Endothelial cell of umbilical vein (primary cell): ENCODE measurements around the gene COL6A2. TPM values are rescaled to one million over a fixed set of nuclear protein-coding genes. Genes with fewer than 3 reads are reported as not detected.

ENCODE experiments used
- BruUV-seq: library from RNA; stranded (reverse); fragments of 400-500 nt; replicated peaks from 2 replicates; lab custom pipeline; 2021; lab: Mats Ljungman, UMichigan
- CTCF ChIA-PET: fragments of 300-600, 350-600 bp; sonication (Branson Sonifier 250); formaldehyde crosslinking; loops from one replicate; lab custom pipeline; 2021; ENCODE audit warnings: antibody characterized with exemption, inconsistent platforms; lab: Charles Lee
- POLR2A ChIA-PET: fragments of 300-600, 350-600 bp; sonication (Branson Sonifier 250); formaldehyde crosslinking; loops from one replicate; lab custom pipeline; 2021; ENCODE audit warnings: antibody characterized with exemption, inconsistent platforms; lab: Charles Lee
- DNase-seq: peaks from one replicate; pipeline ENCODE4 v3.0.0-alpha.2; 2011; ENCODE audit warnings: low read depth, low spot score
- FAIRE-seq: peaks from 2 replicates; lab custom pipeline; 2011; peaks lifted over from hg19 to GRCh38; lab: Jason Lieb, UNC
- H2AFZ ChIP-seq: 2 replicates; pipeline ENCODE4 v1.6.0; 2012; ENCODE audit warnings: low read depth, low read length, control low read depth, inconsistent platforms
- H3K27ac ChIP-seq: 2 replicates; pipeline ENCODE4 v1.5.1; 2011; ENCODE audit warnings: low read depth, mild to moderate bottlenecking, control low read depth, low read length, moderate library complexity; ENCODE audit not compliant: insufficient read depth
- H3K27me3 ChIP-seq, 2 experiments: 2 replicates each; pipeline versions ENCODE4 v1.6.0 to v1.6.1; 2011; ENCODE audit warnings: low read length in 2 of 2, mixed read lengths in 1 of 2; ENCODE audit not compliant: control insufficient read depth in 2 of 2, insufficient read depth in 2 of 2
- H3K36me3 ChIP-seq, 2 experiments: 2 replicates in 1 of 2; 3 replicates in 1 of 2; pipeline ENCODE4 v1.5.1; 2011; ENCODE audit warnings: low read length in 2 of 2, mild to moderate bottlenecking in 1 of 2, moderate library complexity in 1 of 2; ENCODE audit not compliant: control insufficient read depth in 2 of 2, insufficient read depth in 2 of 2; ENCODE audit errors: extremely low read depth in 1 of 2
- H3K4me1 ChIP-seq: 3 replicates; pipeline ENCODE4 v1.5.1; 2011; ENCODE audit warnings: mild to moderate bottlenecking, low read length; ENCODE audit not compliant: control insufficient read depth, insufficient read depth; ENCODE audit errors: extremely low read depth
- H3K4me2 ChIP-seq: 2 replicates; pipeline ENCODE4 v1.6.1; 2011; ENCODE audit warnings: low read length, control low read depth, mixed read lengths; ENCODE audit not compliant: insufficient read depth
- H3K4me3 ChIP-seq, 3 experiments: fragments of 200-600 bp in 1 of 3; sonication (generic), shearing (Covaris generic) in 1 of 3; replicated peaks in 1 of 3; 2 replicates each; pipeline ENCODE4 v1.5.1; 2011 to 2016; ENCODE audit warnings: control low read depth in 3 of 3, low read length in 3 of 3, mild to moderate bottlenecking in 2 of 3, inconsistent platforms in 1 of 3, low read depth in 1 of 3, moderate library complexity in 1 of 3; ENCODE audit not compliant: insufficient read depth in 1 of 3
- H3K79me2 ChIP-seq: 2 replicates; pipeline ENCODE4 v1.6.0; 2012; ENCODE audit warnings: low read length, inconsistent platforms; ENCODE audit not compliant: control insufficient read depth, insufficient read depth
- H3K9ac ChIP-seq: replicated peaks from 2 replicates; pipeline ENCODE3; 2011; ENCODE audit warnings: low read length, control low read depth; ENCODE audit not compliant: insufficient read depth; ENCODE audit errors: extremely low read depth
- H3K9me1 ChIP-seq: replicated peaks from 3 replicates; pipeline ENCODE4 v1.6.0; 2011; ENCODE audit warnings: mild to moderate bottlenecking, low read length; ENCODE audit not compliant: control insufficient read depth, insufficient read depth; ENCODE audit errors: extremely low read depth
- H3K9me3 ChIP-seq: replicated peaks from 2 replicates; pipeline ENCODE4 v1.5.1; 2012; ENCODE audit warnings: low read length, inconsistent platforms; ENCODE audit not compliant: control insufficient read depth, insufficient read depth
- H4K20me1 ChIP-seq: replicated peaks from 2 replicates; pipeline ENCODE3; 2011; ENCODE audit warnings: mild to moderate bottlenecking, low read length; ENCODE audit not compliant: control insufficient read depth, insufficient read depth; ENCODE audit errors: extremely low read depth
- EZH2 ChIP-seq: IDR thresholded peaks from 2 replicates; pipeline ENCODE4 v1.6.1; 2012; ENCODE audit warnings: borderline replicate concordance, low read depth, mild to moderate bottlenecking, moderate library complexity, low read length, inconsistent platforms; ENCODE audit not compliant: severe bottlenecking
- FOS ChIP-seq: IDR thresholded peaks from 2 replicates; pipeline ENCODE4 v1.6.1; 2011; ENCODE audit warnings: mild to moderate bottlenecking, low read length, moderate library complexity, borderline replicate concordance; ENCODE audit not compliant: insufficient read depth
- GATA2 ChIP-seq: IDR thresholded peaks from 2 replicates; pipeline ENCODE4 v1.7.0; 2011; ENCODE audit warnings: low read depth, mild to moderate bottlenecking, moderate library complexity, mixed read lengths, low read length; ENCODE audit not compliant: insufficient read length, insufficient read depth
- JUN ChIP-seq: IDR thresholded peaks from 2 replicates; pipeline ENCODE4 v1.6.1; 2011; ENCODE audit warnings: borderline replicate concordance, low read depth; ENCODE audit not compliant: insufficient read length, insufficient read depth
- MYC ChIP-seq: IDR thresholded peaks from one replicate; pipeline ENCODE4 v1.6.1; 2011; ENCODE audit warnings: mild to moderate bottlenecking, low read depth, low read length
- POLR2A ChIP-seq: IDR thresholded peaks from 2 replicates; pipeline ENCODE4 v1.6.1; 2012; ENCODE audit warnings: low read depth, mild to moderate bottlenecking, control low read depth, low read length
- POLR2AphosphoS5 ChIP-seq: IDR thresholded peaks from 2 replicates; pipeline ENCODE4 v1.6.1; 2012; ENCODE audit warnings: low read depth, mild to moderate bottlenecking, control low read depth, low read length, moderate library complexity; ENCODE audit not compliant: insufficient read depth
- dilution Hi-C: fragments of 300-500 bp; cut with MboI; formaldehyde crosslinking; loops from one replicate; pipeline ENCODE4 v1.15.0; 2019; ENCODE audit warnings: low sequenced_read_pairs; ENCODE audit not compliant: extremely low pct_ligation_motif_present
- intact Hi-C: fragments of 100-400 bp; cut with micrococcal nuclease; formaldehyde crosslinking; loops from one replicate; pipeline ENCODE4 v1.10.0; 2022
- polyA plus RNA-seq, 4 experiments: library from polyadenylated mRNA; depleted of rRNA in 3 of 4; stranded (reverse) in 3 of 4; unstranded in 1 of 4; fragments of >200 nt; gene quantifications; 2 replicates each; pipeline versions ENCODE4 v1.2.1 to v1.2.3, GENCODE V29; 2011 to 2012; ENCODE audit warnings: missing spikeins in 1 of 4
- total RNA-seq: library from RNA; stranded (reverse); gene quantifications from 2 replicates; pipeline ENCODE4 v1.2.3, GENCODE V29; 2021

Gene COL6A2
- total and polyA plus RNA-seq, 2 donors (not counting 3 experiments of a cell fraction or from before 2014, with no cell fraction given): 3.4 to 6.1 TPM

DNA sequence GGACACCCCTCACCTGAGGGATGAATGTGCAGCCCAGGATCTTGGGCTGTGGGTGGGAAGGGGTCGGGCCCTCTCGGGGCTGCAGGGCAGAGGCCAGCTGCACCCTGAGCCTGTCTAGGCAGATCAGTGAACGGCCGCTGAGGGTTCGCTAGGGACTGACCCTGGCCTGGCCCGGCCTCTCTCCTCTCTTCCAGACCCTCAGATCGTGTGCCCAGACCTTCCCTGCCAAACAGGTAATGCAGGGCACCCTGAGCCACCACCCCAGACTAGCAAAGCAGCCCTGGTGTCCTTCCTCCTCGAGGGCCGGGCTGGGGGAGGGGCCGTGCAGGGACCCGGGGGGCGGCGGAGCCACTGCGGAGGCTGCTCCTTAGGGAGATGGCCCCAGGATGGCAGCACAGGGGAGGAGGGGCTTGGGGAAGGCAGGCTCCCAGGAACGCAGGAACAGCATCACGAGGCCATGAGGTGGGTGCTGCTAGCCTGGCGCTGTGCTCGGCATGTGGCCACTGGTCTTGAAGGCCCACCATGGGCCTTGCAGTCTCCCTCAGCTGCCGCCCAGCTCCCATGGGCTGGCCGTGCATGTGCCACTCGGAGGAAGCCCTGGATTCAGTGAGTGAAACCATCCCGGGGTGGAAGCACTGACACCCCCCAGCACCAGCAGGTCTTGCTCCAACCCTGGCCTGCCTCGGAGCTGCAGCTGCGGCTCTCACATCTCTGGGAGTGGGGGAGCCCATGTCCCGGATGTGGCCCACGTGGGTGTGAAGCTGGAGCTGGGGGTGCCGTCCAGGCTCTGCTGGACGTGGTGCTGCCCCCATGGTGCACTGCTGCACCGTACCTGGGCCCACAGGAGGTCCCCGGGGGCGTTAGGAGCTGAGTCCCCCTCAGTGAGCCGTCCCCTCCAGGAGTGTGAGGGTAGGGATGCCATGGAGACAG, 28.7 kb downstream of the COL6A2 start:
- H3K9ac ChIP-seq: no peak overlapping the region
- H2AFZ ChIP-seq: no peak overlapping the region
- no peaks in the 10 kb centered on the region for H3K27me3 ChIP-seq
- no peak overlapping the region for H3K4me2 ChIP-seq
- intact Hi-C loops: no loop called here
- no peaks in the 10 kb centered on the region for H3K79me2 ChIP-seq
- H4K20me1 ChIP-seq: no peaks in the 10 kb centered on the region
- BruUV-seq: no TSS peak
- no peak for DNase-seq
- dilution Hi-C loops: no loop called here
- CTCF ChIA-PET: interaction anchor here (0.7 kb wide), 1 partner anchor 16 kb away, joined by 3 read pairs; no protein-coding TSS in a partner anchor
- H3K27ac ChIP-seq: no peak overlapping the region
- POLR2A ChIA-PET: no interaction called here
- FAIRE-seq: no peak
- no peak overlapping the region for H3K4me3 ChIP-seq
- no peaks in the 10 kb centered on the region for H3K4me1 ChIP-seq
- TF ChIP-seq POLR2AphosphoS5: no peak
- no peak for TF ChIP-seq EZH2
- no peak for TF ChIP-seq GATA2
- TF ChIP-seq JUN: no peak
- TF ChIP-seq FOS: no peak
- no peak for TF ChIP-seq POLR2A
- no peak for TF ChIP-seq MYC
- H3K9me3 ChIP-seq: no peaks in the 10 kb centered on the region
- H3K9me1 ChIP-seq: no peaks in the 10 kb centered on the region
- H3K36me3 ChIP-seq: no peaks in the 10 kb centered on the region
